ENCODE measurements around the gene IRX6. TPM values are rescaled to one million over a fixed set of nuclear protein-coding genes. Genes with fewer than 3 reads are reported as not detected.

Gene IRX6
- total and polyA plus RNA-seq, 2 experiments from 2014 or later: not detected

GRCh38 chr16:55377840-55378239 is 53.8 kb downstream of the IRX6 start:
- 68 to 70% methylated on average over 7 of the region's 7 CpGs for WGBS, 2 experiments (ENCODE audit: low coverage in 1 of 2, low lambda C conversion rate in 2 of 2, missing lambda C conversion rate in 2 of 2)
- in situ Hi-C loops (cut with MboI): no loop called here

GRCh38 chr16:55378616-55379015 is 54.6 kb downstream of the IRX6 start:
- TF ChIP-seq EZH2 (IDR thresholded peaks at IDR 0.05; ENCODE audit: insufficient read depth, poor library complexity, severe bottlenecking): no peak
- TF ChIP-seq EZH2phosphoT487 (IDR thresholded peaks at IDR 0.05; ENCODE audit: insufficient read depth, low read depth): no peak
- Histone ChIP-seq H4K20me1 (ENCODE audit: insufficient read depth) (no peaks in the 10 kb centered on the region), H3K4me3 (no peak overlapping the region), H3K9me2 (ENCODE audit: insufficient read depth) (no peaks in the 10 kb centered on the region), H3K4me2 (ENCODE audit: unreplicated experiment) (no peak overlapping the region), H3K4me1 (ENCODE audit: insufficient read depth) (no peaks in the 10 kb centered on the region), H2AFZ (no peak overlapping the region), H3K79me2 (ENCODE audit: insufficient read depth) (no peaks in the 10 kb centered on the region), H3K27ac (no peak overlapping the region), H3K9ac (no peak overlapping the region), H3K27me3 (replicated peaks; ENCODE audit: insufficient read depth) (no peaks in the 10 kb centered on the region), H3K9me3 (ENCODE audit: low read depth) (no peaks in the 10 kb centered on the region), H3F3A (ENCODE audit: insufficient read depth) (no peaks in the 10 kb centered on the region), H3K36me3 (ENCODE audit: low read depth) (no peaks in the 10 kb centered on the region)
- WGBS, 2 experiments (ENCODE audit: low coverage in 1 of 2, low lambda C conversion rate in 2 of 2, missing lambda C conversion rate in 2 of 2): 18 to 19% methylated on average over 3 of the region's 3 CpGs
- in situ Hi-C loops (cut with MboI): no loop called here
- DNase-seq: no peak

More at GRCh38 chr16:55377840-55378239, 53.8 kb downstream of the IRX6 start:
- H3K79me2 ChIP-seq (ENCODE audit: insufficient read depth): no peaks in the 10 kb centered on the region
- no peaks in the 10 kb centered on the region for H3F3A ChIP-seq (ENCODE audit: insufficient read depth)
- H2AFZ ChIP-seq: no peak overlapping the region
- H3K36me3 ChIP-seq (ENCODE audit: low read depth): no peaks in the 10 kb centered on the region
- no peak overlapping the region for H3K9ac ChIP-seq
- no peak for DNase-seq
- no peaks in the 10 kb centered on the region for H4K20me1 ChIP-seq (ENCODE audit: insufficient read depth)
- H3K27ac ChIP-seq: no peak overlapping the region
- H3K4me3 ChIP-seq: no peak overlapping the region
- H3K4me2 ChIP-seq (ENCODE audit: unreplicated experiment): no peak overlapping the region
- H3K4me1 ChIP-seq (ENCODE audit: insufficient read depth): no peaks in the 10 kb centered on the region
- no peaks in the 10 kb centered on the region for H3K9me2 ChIP-seq (ENCODE audit: insufficient read depth)
- no peak for TF ChIP-seq EZH2 (IDR thresholded peaks at IDR 0.05; ENCODE audit: insufficient read depth, poor library complexity, severe bottlenecking)
- TF ChIP-seq EZH2phosphoT487 (IDR thresholded peaks at IDR 0.05; ENCODE audit: insufficient read depth, low read depth): no peak
- no peaks in the 10 kb centered on the region for H3K9me3 ChIP-seq (ENCODE audit: low read depth)
- no peaks in the 10 kb centered on the region for H3K27me3 ChIP-seq (replicated peaks; ENCODE audit: insufficient read depth)

GRCh38 chr16:55379371-55379770 is 55.4 kb downstream of the IRX6 start:
- Histone ChIP-seq H3K9me3 (ENCODE audit: low read depth) (no peaks in the 10 kb centered on the region), H3K4me1 (ENCODE audit: insufficient read depth) (no peaks in the 10 kb centered on the region), H3K27me3 (replicated peaks; ENCODE audit: insufficient read depth) (peaks cover 6% of the 10 kb centered on the region), H3K9me2 (ENCODE audit: insufficient read depth) (no peaks in the 10 kb centered on the region), H3K4me3 (no peak overlapping the region), H2AFZ (no peak overlapping the region), H3K4me2 (ENCODE audit: unreplicated experiment) (no peak overlapping the region), H4K20me1 (ENCODE audit: insufficient read depth) (no peaks in the 10 kb centered on the region), H3F3A (ENCODE audit: insufficient read depth) (no peaks in the 10 kb centered on the region), H3K27ac (no peak overlapping the region), H3K79me2 (ENCODE audit: insufficient read depth) (no peaks in the 10 kb centered on the region), H3K36me3 (ENCODE audit: low read depth) (no peaks in the 10 kb centered on the region), H3K9ac (no peak overlapping the region)
- TF ChIP-seq EZH2 (IDR thresholded peaks at IDR 0.05; ENCODE audit: insufficient read depth, poor library complexity, severe bottlenecking): no peak
- no peak for TF ChIP-seq EZH2phosphoT487 (IDR thresholded peaks at IDR 0.05; ENCODE audit: insufficient read depth, low read depth)
- in situ Hi-C loops (cut with MboI): no loop called here
- 18 to 20% methylated on average over 13 of the region's 13 CpGs for WGBS, 2 experiments (ENCODE audit: low coverage in 1 of 2, low lambda C conversion rate in 2 of 2, missing lambda C conversion rate in 2 of 2)
- no peak for DNase-seq

- no peak overlapping the region for H3K9ac ChIP-seq
- no peaks in the 10 kb centered on the region for H3K9me2 ChIP-seq (ENCODE audit: insufficient read depth)
- no peaks in the 10 kb centered on the region for H4K20me1 ChIP-seq (ENCODE audit: insufficient read depth)
- H3K4me3 ChIP-seq: no peak overlapping the region
- no peaks in the 10 kb centered on the region for H3K9me3 ChIP-seq (ENCODE audit: low read depth)
- no peak overlapping the region for H3K4me2 ChIP-seq (ENCODE audit: unreplicated experiment)
- 52% methylated on average over 7 of the region's 7 CpGs for WGBS, 2 experiments (ENCODE audit: low coverage in 1 of 2, low lambda C conversion rate in 2 of 2, missing lambda C conversion rate in 2 of 2)
- no peaks in the 10 kb centered on the region for H3K4me1 ChIP-seq (ENCODE audit: insufficient read depth)
- peaks cover 6% of the 10 kb centered on the region for H3K27me3 ChIP-seq (replicated peaks; ENCODE audit: insufficient read depth)
- H3F3A ChIP-seq (ENCODE audit: insufficient read depth): no peaks in the 10 kb centered on the region
- DNase-seq: no peak
- in situ Hi-C loops (cut with MboI): no loop called here
- TF ChIP-seq EZH2phosphoT487 (IDR thresholded peaks at IDR 0.05; ENCODE audit: insufficient read depth, low read depth) (no peak), EZH2 (IDR thresholded peaks at IDR 0.05; ENCODE audit: insufficient read depth, poor library complexity, severe bottlenecking) (no peak)
- no peak overlapping the region for H3K27ac ChIP-seq
- H3K36me3 ChIP-seq (ENCODE audit: low read depth): no peaks in the 10 kb centered on the region
- no peaks in the 10 kb centered on the region for H3K79me2 ChIP-seq (ENCODE audit: insufficient read depth)
- H2AFZ ChIP-seq: no peak overlapping the region
Measured at GRCh38 chr16:55379876-55380390, 55.9 kb downstream of the IRX6 start.

Small RNA genes lying within 50 kb of the gene (small RNA-seq; reads per million reads assigned to genes)
- gene RN7SL841P (ENCODE audit: low read depth, low replicate concordance): not detected

Other genes with a start within 250 kb of the IRX6 start
- 1,212 and 1,299 TPM in 2 replicates for gene MMP2, start 155.0 kb downstream of the IRX6 start, total RNA-seq (2014; rRNA removed; shearing (Covaris generic))
- gene MMP2, start 155.0 kb downstream of the IRX6 start, polyA plus RNA-seq (2016; fragmentation: Nextera tagmentation; extraction: Ambion mirVana): 1,457 and 1,484 TPM in 2 replicates
- 12.4 and 27.4 TPM in 2 replicates for gene LPCAT2, start 184.9 kb downstream of the IRX6 start, total RNA-seq (2014; rRNA removed; shearing (Covaris generic))
- 11.4 and 11.7 TPM in 2 replicates for gene LPCAT2, start 184.9 kb downstream of the IRX6 start, polyA plus RNA-seq (2016; fragmentation: Nextera tagmentation; extraction: Ambion mirVana)
- not detected in 2 replicates for gene CAPNS2, start 242.5 kb downstream of the IRX6 start, total RNA-seq (2014; rRNA removed; shearing (Covaris generic))
- gene CAPNS2, start 242.5 kb downstream of the IRX6 start, polyA plus RNA-seq (2016; fragmentation: Nextera tagmentation; extraction: Ambion mirVana): 0.19 TPM in 1 of 2 replicates, not detected in the other

Data from GM23248 (cell line).